Measurements from ENCODE around the gene PSKH1. TPM values are rescaled to one million over a fixed set of nuclear protein-coding genes. Genes with fewer than 3 reads are reported as not detected.

PSKH1 gene
- polyA plus RNA-seq, 3 donors = 38.0 to 42.6 (median 41.5) TPM

GRCh38 chr16:67976205-67976604 is 83.2 kb downstream of the PSKH1 start:
- no peak for DNase-seq

- no peak for DNase-seq
Measured at GRCh38 chr16:67977005-67977404, 84.0 kb downstream of the PSKH1 start.

- no peak for DNase-seq
Measured at GRCh38 chr16:67977469-67978227, 84.6 kb downstream of the PSKH1 start.

Other genes with a start within 250 kb of the PSKH1 start
- 1 to 10 TPM in 2 of 3 donors, under 1 TPM in 1; 0.95 to 2.1 (median 1.3) TPM for gene CARMIL2, start 248.1 kb upstream of the PSKH1 start, polyA plus RNA-seq (ENCODE audit: insufficient read length in 3 of 3)
- 10 to 100 TPM; 23.7 to 31.6 (median 26.6) TPM for gene ACD, start 233.0 kb upstream of the PSKH1 start, polyA plus RNA-seq (ENCODE audit: insufficient read length in 3 of 3)
- 1 to 10 TPM; 3.5 to 3.9 (median 3.6) TPM for gene PARD6A, start 232.3 kb upstream of the PSKH1 start, polyA plus RNA-seq (ENCODE audit: insufficient read length in 3 of 3)
- 10 to 100 TPM; 26.7 to 36.6 (median 29.2) TPM for gene ENKD1, start 226.5 kb upstream of the PSKH1 start, polyA plus RNA-seq (ENCODE audit: insufficient read length in 3 of 3)
- gene C16orf86, start 226.4 kb upstream of the PSKH1 start, polyA plus RNA-seq (ENCODE audit: insufficient read length in 3 of 3) = 1 to 10 TPM; 4.2 to 5.0 (median 4.8) TPM
- 10 to 100 TPM; 23.6 to 26.2 (median 24.6) TPM for gene GFOD2, start 173.9 kb upstream of the PSKH1 start, polyA plus RNA-seq (ENCODE audit: insufficient read length in 3 of 3)
- gene RANBP10, start 86.7 kb upstream of the PSKH1 start, polyA plus RNA-seq (ENCODE audit: insufficient read length in 3 of 3) = 10 to 100 TPM; 24.4 to 31.6 (median 30.9) TPM
- gene TSNAXIP1, start 86.4 kb upstream of the PSKH1 start, polyA plus RNA-seq (ENCODE audit: insufficient read length in 3 of 3) = 1 to 10 TPM; 6.9 to 9.9 (median 8.9) TPM
- gene THAP11, start 50.9 kb upstream of the PSKH1 start, polyA plus RNA-seq (ENCODE audit: insufficient read length in 3 of 3) = 10 to 100 TPM; 30.9 to 39.5 (median 33.4) TPM
- 100 to 1,000 TPM; 122 to 133 (median 127) TPM for gene NUTF2, start 46.3 kb upstream of the PSKH1 start, polyA plus RNA-seq (ENCODE audit: insufficient read length in 3 of 3)
- gene CENPT, start 45.6 kb upstream of the PSKH1 start, polyA plus RNA-seq (ENCODE audit: insufficient read length in 3 of 3) = 10 to 100 TPM; 52.1 to 59.4 (median 57.7) TPM
- 10 to 100 TPM; 91.3 to 99.6 (median 95.2) TPM for gene EDC4, start 20.2 kb upstream of the PSKH1 start, polyA plus RNA-seq (ENCODE audit: insufficient read length in 3 of 3)
- gene NRN1L, start 8.4 kb upstream of the PSKH1 start, polyA plus RNA-seq (ENCODE audit: insufficient read length in 3 of 3) = 1 to 10 TPM in 1 of 3 donors, under 1 TPM in 2; 0.51 to 1.8 (median 0.98) TPM
- gene CTRL, start 38.6 kb downstream of the PSKH1 start, polyA plus RNA-seq (ENCODE audit: insufficient read length in 3 of 3) = 10 to 100 TPM in 1 of 3 donors, 1 to 10 TPM in 2; 8.4 to 10.3 (median 9.2) TPM
- gene PSMB10, start 43.6 kb downstream of the PSKH1 start, polyA plus RNA-seq (ENCODE audit: insufficient read length in 3 of 3) = 10 to 100 TPM; 28.2 to 30.8 (median 30.1) TPM
- gene LCAT, start 50.9 kb downstream of the PSKH1 start, polyA plus RNA-seq (ENCODE audit: insufficient read length in 3 of 3) = 10 to 100 TPM; 18.0 to 27.4 (median 26.8) TPM
- gene SLC12A4, start 75.4 kb downstream of the PSKH1 start, polyA plus RNA-seq (ENCODE audit: insufficient read length in 3 of 3) = 10 to 100 TPM; 30.1 to 40.9 (median 40.9) TPM
- gene DPEP3, start 87.2 kb downstream of the PSKH1 start, polyA plus RNA-seq (ENCODE audit: insufficient read length in 3 of 3) = under 1 TPM in 1 of 3 donors, not detected in 2; 0.17 TPM
- 1 to 10 TPM in 2 of 3 donors, under 1 TPM in 1; 0.75 to 1.6 (median 1.1) TPM for gene DPEP2, start 106.2 kb downstream of the PSKH1 start, polyA plus RNA-seq (ENCODE audit: insufficient read length in 3 of 3)
- not detected for gene DPEP2NB, start 122.7 kb downstream of the PSKH1 start, polyA plus RNA-seq (ENCODE audit: insufficient read length in 3 of 3)
- 10 to 100 TPM; 10.6 to 12.5 (median 11.3) TPM for gene DDX28, start 130.0 kb downstream of the PSKH1 start, polyA plus RNA-seq (ENCODE audit: insufficient read length in 3 of 3)
- gene DUS2, start 130.0 kb downstream of the PSKH1 start, polyA plus RNA-seq (ENCODE audit: insufficient read length in 3 of 3) = 10 to 100 TPM; 12.3 to 20.4 (median 15.9) TPM
- gene NFATC3, start 192.1 kb downstream of the PSKH1 start, polyA plus RNA-seq (ENCODE audit: insufficient read length in 3 of 3) = 10 to 100 TPM; 30.9 to 35.0 (median 33.5) TPM